K562 (cell line): Measurements from ENCODE around the gene HOXC12.

ENCODE experiments used
- ATF7 ChIP-seq: fragments of 450-650 bp; IDR thresholded peaks from 2 replicates; pipeline ENCODE4 v1.7.1; 2014; ENCODE audit warnings: mild to moderate bottlenecking, moderate library complexity
- CREM ChIP-seq: IDR thresholded peaks from 2 replicates; pipeline ENCODE4 v1.6.1; 2014; ENCODE audit warnings: antibody characterized with exemption, low read depth
- POLR2AphosphoS2 ChIP-seq: IDR thresholded peaks from 2 replicates; pipeline ENCODE4 v1.6.1; 2012; ENCODE audit warnings: low read length, improper control_type of control experiment
- RCOR1 ChIP-seq, 2 experiments: IDR thresholded peaks; 2 replicates each; pipeline ENCODE4 v1.6.1; 2012; ENCODE audit warnings: low read depth in 2 of 2, low read length in 2 of 2, borderline replicate concordance in 1 of 2, improper control_type of control experiment in 1 of 2
- TCF7L2 ChIP-seq: fragments of 150-350 bp; IDR thresholded peaks from 2 replicates; pipeline ENCODE4 v1.6.1; 2016; ENCODE audit warnings: low read depth, mild to moderate bottlenecking, low read length, moderate library complexity
- TF ChIP-seq, protein P1 (sequence below), 3 experiments: IDR thresholded peaks in 2 of 3; conservative IDR thresholded peaks in 1 of 3; 2 replicates each; pipeline ENCODE4 v1.5.1; 2011 to 2012; ENCODE audit warnings: low read length in 3 of 3, mild to moderate bottlenecking in 3 of 3, control low read depth in 2 of 3, improper control_type of control experiment in 1 of 3, inconsistent platforms in 1 of 3, low read depth in 1 of 3, mixed read lengths in 1 of 3, moderate library complexity in 1 of 3; ENCODE audit not compliant: insufficient read depth in 2 of 3
- TF ChIP-seq, protein P2 (sequence below), 2 experiments: fragments of 450-650 bp; formaldehyde crosslinking in 1 of 2; IDR thresholded peaks; 2 replicates each; pipeline versions ENCODE4 v1.4.0 to v1.6.1; 2014 to 2020; ENCODE audit warnings: mild to moderate bottlenecking in 2 of 2, borderline replicate concordance in 1 of 2, low read depth in 1 of 2
- TF ChIP-seq, protein P3 (sequence below): fragments of 450-650 bp; IDR thresholded peaks from 2 replicates; pipeline ENCODE4 v1.6.1; 2017; ENCODE audit warnings: mild to moderate bottlenecking, moderate library complexity
- TF ChIP-seq, protein P4 (sequence below): fragments of 250-450 bp; sonication (Bioruptor Pico); IDR thresholded peaks from 2 replicates; pipeline ENCODE4 v1.5.0; 2020; ENCODE audit warnings: mild to moderate bottlenecking, borderline replicate concordance

DNA sequence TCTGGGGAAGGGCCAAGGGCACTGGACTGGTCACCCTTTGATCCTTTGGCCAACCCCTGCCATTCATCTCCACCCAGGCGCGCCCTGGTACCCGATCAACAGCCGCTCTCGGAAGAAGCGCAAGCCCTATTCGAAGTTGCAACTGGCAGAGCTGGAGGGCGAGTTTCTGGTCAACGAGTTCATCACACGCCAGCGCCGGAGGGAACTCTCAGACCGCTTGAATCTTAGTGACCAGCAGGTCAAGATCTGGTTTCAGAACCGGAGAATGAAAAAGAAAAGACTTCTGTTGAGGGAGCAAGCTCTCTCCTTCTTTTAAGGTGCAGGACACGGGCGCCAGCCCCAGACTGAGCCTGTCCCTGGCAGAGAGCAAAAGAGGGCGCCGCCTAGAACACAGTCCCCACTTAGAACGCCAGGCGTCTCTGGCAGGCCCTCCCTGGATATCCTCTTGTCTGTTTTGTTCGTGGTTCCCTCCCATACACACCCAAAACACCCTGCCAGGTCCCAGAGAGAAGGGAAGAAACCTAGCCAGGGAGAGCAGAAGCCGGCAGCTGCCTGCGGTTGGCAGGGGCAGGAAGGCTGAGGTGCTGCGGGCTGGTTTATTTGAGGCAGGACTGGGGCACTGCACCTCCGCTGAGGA lies 1.7 kb downstream of the HOXC12 start:
- TF ChIP-seq, protein P1, sequence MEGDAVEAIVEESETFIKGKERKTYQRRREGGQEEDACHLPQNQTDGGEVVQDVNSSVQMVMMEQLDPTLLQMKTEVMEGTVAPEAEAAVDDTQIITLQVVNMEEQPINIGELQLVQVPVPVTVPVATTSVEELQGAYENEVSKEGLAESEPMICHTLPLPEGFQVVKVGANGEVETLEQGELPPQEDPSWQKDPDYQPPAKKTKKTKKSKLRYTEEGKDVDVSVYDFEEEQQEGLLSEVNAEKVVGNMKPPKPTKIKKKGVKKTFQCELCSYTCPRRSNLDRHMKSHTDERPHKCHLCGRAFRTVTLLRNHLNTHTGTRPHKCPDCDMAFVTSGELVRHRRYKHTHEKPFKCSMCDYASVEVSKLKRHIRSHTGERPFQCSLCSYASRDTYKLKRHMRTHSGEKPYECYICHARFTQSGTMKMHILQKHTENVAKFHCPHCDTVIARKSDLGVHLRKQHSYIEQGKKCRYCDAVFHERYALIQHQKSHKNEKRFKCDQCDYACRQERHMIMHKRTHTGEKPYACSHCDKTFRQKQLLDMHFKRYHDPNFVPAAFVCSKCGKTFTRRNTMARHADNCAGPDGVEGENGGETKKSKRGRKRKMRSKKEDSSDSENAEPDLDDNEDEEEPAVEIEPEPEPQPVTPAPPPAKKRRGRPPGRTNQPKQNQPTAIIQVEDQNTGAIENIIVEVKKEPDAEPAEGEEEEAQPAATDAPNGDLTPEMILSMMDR (IDR thresholded peaks at IDR 0.05 in 2 of 3, conservative IDR thresholded peaks at IDR 0.05 in 1 of 3; ENCODE audit: insufficient read depth in 2 of 3, low read depth in 1 of 3, low read length in 3 of 3): no peak
- TF ChIP-seq POLR2AphosphoS2: no peak
- TF ChIP-seq, protein P2, sequence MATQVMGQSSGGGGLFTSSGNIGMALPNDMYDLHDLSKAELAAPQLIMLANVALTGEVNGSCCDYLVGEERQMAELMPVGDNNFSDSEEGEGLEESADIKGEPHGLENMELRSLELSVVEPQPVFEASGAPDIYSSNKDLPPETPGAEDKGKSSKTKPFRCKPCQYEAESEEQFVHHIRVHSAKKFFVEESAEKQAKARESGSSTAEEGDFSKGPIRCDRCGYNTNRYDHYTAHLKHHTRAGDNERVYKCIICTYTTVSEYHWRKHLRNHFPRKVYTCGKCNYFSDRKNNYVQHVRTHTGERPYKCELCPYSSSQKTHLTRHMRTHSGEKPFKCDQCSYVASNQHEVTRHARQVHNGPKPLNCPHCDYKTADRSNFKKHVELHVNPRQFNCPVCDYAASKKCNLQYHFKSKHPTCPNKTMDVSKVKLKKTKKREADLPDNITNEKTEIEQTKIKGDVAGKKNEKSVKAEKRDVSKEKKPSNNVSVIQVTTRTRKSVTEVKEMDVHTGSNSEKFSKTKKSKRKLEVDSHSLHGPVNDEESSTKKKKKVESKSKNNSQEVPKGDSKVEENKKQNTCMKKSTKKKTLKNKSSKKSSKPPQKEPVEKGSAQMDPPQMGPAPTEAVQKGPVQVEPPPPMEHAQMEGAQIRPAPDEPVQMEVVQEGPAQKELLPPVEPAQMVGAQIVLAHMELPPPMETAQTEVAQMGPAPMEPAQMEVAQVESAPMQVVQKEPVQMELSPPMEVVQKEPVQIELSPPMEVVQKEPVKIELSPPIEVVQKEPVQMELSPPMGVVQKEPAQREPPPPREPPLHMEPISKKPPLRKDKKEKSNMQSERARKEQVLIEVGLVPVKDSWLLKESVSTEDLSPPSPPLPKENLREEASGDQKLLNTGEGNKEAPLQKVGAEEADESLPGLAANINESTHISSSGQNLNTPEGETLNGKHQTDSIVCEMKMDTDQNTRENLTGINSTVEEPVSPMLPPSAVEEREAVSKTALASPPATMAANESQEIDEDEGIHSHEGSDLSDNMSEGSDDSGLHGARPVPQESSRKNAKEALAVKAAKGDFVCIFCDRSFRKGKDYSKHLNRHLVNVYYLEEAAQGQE (IDR thresholded peaks at IDR 0.05; ENCODE audit: borderline replicate concordance): no peak
- TF ChIP-seq, protein P2 (CRISPR knock-in tag; IDR thresholded peaks at IDR 0.05; ENCODE audit: low read depth): no peak
- no peak for TF ChIP-seq CREM
- TF ChIP-seq, protein P3, sequence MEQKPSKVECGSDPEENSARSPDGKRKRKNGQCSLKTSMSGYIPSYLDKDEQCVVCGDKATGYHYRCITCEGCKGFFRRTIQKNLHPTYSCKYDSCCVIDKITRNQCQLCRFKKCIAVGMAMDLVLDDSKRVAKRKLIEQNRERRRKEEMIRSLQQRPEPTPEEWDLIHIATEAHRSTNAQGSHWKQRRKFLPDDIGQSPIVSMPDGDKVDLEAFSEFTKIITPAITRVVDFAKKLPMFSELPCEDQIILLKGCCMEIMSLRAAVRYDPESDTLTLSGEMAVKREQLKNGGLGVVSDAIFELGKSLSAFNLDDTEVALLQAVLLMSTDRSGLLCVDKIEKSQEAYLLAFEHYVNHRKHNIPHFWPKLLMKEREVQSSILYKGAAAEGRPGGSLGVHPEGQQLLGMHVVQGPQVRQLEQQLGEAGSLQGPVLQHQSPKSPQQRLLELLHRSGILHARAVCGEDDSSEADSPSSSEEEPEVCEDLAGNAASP: no peak
- no peak for TF ChIP-seq TCF7L2
- TF ChIP-seq ATF7: no peak
- no peak for TF ChIP-seq RCOR1 (IDR thresholded peaks at IDR 0.05; ENCODE audit: borderline replicate concordance in 1 of 2, low read depth in 2 of 2, low read length in 2 of 2)
- TF ChIP-seq, protein P4, sequence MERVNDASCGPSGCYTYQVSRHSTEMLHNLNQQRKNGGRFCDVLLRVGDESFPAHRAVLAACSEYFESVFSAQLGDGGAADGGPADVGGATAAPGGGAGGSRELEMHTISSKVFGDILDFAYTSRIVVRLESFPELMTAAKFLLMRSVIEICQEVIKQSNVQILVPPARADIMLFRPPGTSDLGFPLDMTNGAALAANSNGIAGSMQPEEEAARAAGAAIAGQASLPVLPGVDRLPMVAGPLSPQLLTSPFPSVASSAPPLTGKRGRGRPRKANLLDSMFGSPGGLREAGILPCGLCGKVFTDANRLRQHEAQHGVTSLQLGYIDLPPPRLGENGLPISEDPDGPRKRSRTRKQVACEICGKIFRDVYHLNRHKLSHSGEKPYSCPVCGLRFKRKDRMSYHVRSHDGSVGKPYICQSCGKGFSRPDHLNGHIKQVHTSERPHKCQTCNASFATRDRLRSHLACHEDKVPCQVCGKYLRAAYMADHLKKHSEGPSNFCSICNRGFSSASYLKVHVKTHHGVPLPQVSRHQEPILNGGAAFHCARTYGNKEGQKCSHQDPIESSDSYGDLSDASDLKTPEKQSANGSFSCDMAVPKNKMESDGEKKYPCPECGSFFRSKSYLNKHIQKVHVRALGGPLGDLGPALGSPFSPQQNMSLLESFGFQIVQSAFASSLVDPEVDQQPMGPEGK: no peak
